Lower leg skin (tissue), 4 donors: ENCODE measurements around the gene AP1M1. TPM values are rescaled to one million over a fixed set of nuclear protein-coding genes. Genes with fewer than 3 reads are reported as not detected.

Source experiments
- DNase-seq, 2 donors: peaks; one replicate each; pipeline ENCODE4 v3.0.0-alpha.2; 2019; ENCODE audit warnings: low spot score in 2 of 2
- H3K4me3 ChIP-seq: fragments of 200-600 bp; sonication (generic); 2 replicates; pipeline ENCODE4 v1.5.1; 2017; ENCODE audit warnings: mild to moderate bottlenecking, low read depth; ENCODE audit not compliant: poor library complexity, severe bottlenecking
- CTCF ChIP-seq, 3 donors: fragments of 450-650 bp; IDR thresholded peaks; one replicate each; pipeline ENCODE4 v1.5.1; 2016; ENCODE audit warnings: antibody characterized with exemption in 3 of 3, mild to moderate bottlenecking in 3 of 3, moderate library complexity in 2 of 3
- POLR2A ChIP-seq, 2 donors: fragments of 450-650 bp; IDR thresholded peaks; one replicate each; pipeline ENCODE4 v1.6.1; 2016 to 2017; ENCODE audit warnings: antibody characterized with exemption in 2 of 2, mild to moderate bottlenecking in 1 of 2, moderate library complexity in 1 of 2
- WGBS, 2 donors: methylation state at CpG; one replicate each; pipeline ENCODE4 v1.1.5; 2018; 5-methylcytosine and 5-hydroxymethylcytosine counted together
- intact Hi-C: fragments of 100-400 bp; cut with DNase I; formaldehyde crosslinking; loops from one replicate; pipeline ENCODE4 v1.15.0; 2023; ENCODE audit warnings: low total_unique reads
- total RNA-seq, 4 donors: library from RNA; depleted of rRNA; stranded (reverse); fragments of >200 nt; gene quantifications; one replicate each; pipeline ENCODE4 v1.1.0, GENCODE V29; 2016

Gene AP1M1
- total RNA-seq, 4 donors from 2014 or later = 47.2 to 66.9 (median 48.6) TPM

GRCh38 chr19:16202320-16203255, 4.9 kb downstream of the AP1M1 start:
- no peak overlapping the region for H3K4me3 ChIP-seq
- 78 to 82% methylated on average over 21 to 22 of the region's 22 CpGs for WGBS, 2 donors
- intact Hi-C loops = no loop called here
- no peak for TF ChIP-seq CTCF (IDR thresholded peaks at IDR 0.05)
- TF ChIP-seq POLR2A (IDR thresholded peaks at IDR 0.05) = no peak
- DNase-seq = no peak

GRCh38 chr19:16203256-16204004, 5.7 kb downstream of the AP1M1 start:
- DNase-seq = no peak
- intact Hi-C loops = no loop called here
- WGBS, 2 donors = 87 to 88% methylated on average over 18 to 19 of the region's 19 CpGs
- H3K4me3 ChIP-seq = no peak overlapping the region
- TF ChIP-seq POLR2A (IDR thresholded peaks at IDR 0.05) (no peak), CTCF (IDR thresholded peaks at IDR 0.05) (no peak)

GRCh38 chr19:16204005-16204294, 6.2 kb downstream of the AP1M1 start:
- H3K4me3 ChIP-seq = no peak overlapping the region
- no peak for DNase-seq
- WGBS, 2 donors = 85 to 96% methylated on average over 4 to 5 of the region's 5 CpGs
- no peak for TF ChIP-seq POLR2A (IDR thresholded peaks at IDR 0.05)
- TF ChIP-seq CTCF (IDR thresholded peaks at IDR 0.05) = no peak
- intact Hi-C loops = no loop called here

- 75 to 76% methylated on average over 10 to 11 of the region's 11 CpGs for WGBS, 2 donors
- intact Hi-C loops = no loop called here
- no peak overlapping the region for H3K4me3 ChIP-seq
- TF ChIP-seq CTCF (IDR thresholded peaks at IDR 0.05) = no peak
- TF ChIP-seq POLR2A (IDR thresholded peaks at IDR 0.05) = no peak
- DNase-seq = no peak
Measured at GRCh38 chr19:16205205-16206045, 7.7 kb downstream of the AP1M1 start.

- no peak for DNase-seq
- intact Hi-C loops = no loop called here
- TF ChIP-seq CTCF (IDR thresholded peaks at IDR 0.05) (no peak), POLR2A (IDR thresholded peaks at IDR 0.05) (no peak)
- 86 to 93% methylated on average over 13 to 14 of the region's 14 CpGs for WGBS, 2 donors
- no peak overlapping the region for H3K4me3 ChIP-seq
Measured at GRCh38 chr19:16206046-16206605, 8.4 kb downstream of the AP1M1 start.
